ENCODE measurements around the gene HHAT.

- TF ChIP-seq CTCF (IDR thresholded peaks at IDR 0.05) = peak in 2 of 3 donors; percentile 21 to 25
- no peak for TF ChIP-seq POLR2A (IDR thresholded peaks at IDR 0.05)
Measured at GRCh38 chr1:210366767-210367166, 38.1 kb downstream of the HHAT start.

Data from breast epithelium (tissue), 3 donors.